GM12878 (cell line): ENCODE measurements around the gene DIP2A. TPM values are rescaled to one million over a fixed set of nuclear protein-coding genes. Genes with fewer than 3 reads are reported as not detected.

Experiments
- ATAC-seq: fragments of 200-7000 bp; cut with Tn5 transposase; 3 replicates; pipeline ENCODE4 v1.9.1; 2020; ENCODE audit warnings: mild to moderate bottlenecking, moderate library complexity
- BruUV-seq: library from RNA; stranded (reverse); fragments of 400-500 nt; replicated peaks from 2 replicates; lab custom pipeline; 2021; lab: Mats Ljungman, UMichigan
- CTCF ChIA-PET: fragments of 300-600 bp; sonication (Branson Sonifier 250); formaldehyde crosslinking; extraction: SDS; loops from one replicate; lab custom pipeline; 2021; ENCODE audit warnings: inconsistent platforms; lab: Yijun Ruan, JAX
- POLR2A ChIA-PET: fragments of 350-600 bp; formaldehyde crosslinking; extraction: SDS; loops from one replicate; lab custom pipeline; 2021; ENCODE audit warnings: inconsistent platforms; lab: Charles Lee
- RAD21 ChIA-PET: fragments of 300-600 bp; sonication (Branson Sonifier 250); formaldehyde crosslinking; loops from one replicate; lab custom pipeline; 2023; ENCODE audit warnings: antibody characterized with exemption; ENCODE audit not compliant: unreplicated experiment; lab: Charles Lee
- SMC1A ChIA-PET: fragments of 300-600 bp; sonication (Branson Sonifier 250); formaldehyde crosslinking; loops from one replicate; lab custom pipeline; 2023; ENCODE audit not compliant: unreplicated experiment, uncharacterized antibody; lab: Charles Lee
- DNase-seq: peaks from one replicate; pipeline ENCODE4 v3.0.0-alpha.2; 2011; ENCODE audit warnings: low read depth, low spot score
- FAIRE-seq: peaks from 3 replicates; lab custom pipeline; 2011; peaks lifted over from hg19 to GRCh38; lab: Jason Lieb, UNC
- H2AFZ ChIP-seq: 2 replicates; pipeline ENCODE4 v1.6.0; 2011; ENCODE audit warnings: low read depth, low read length, control low read depth; ENCODE audit not compliant: control insufficient read depth
- H3K27ac ChIP-seq: 2 replicates; pipeline ENCODE4 v1.5.1; 2011; ENCODE audit warnings: control low read depth; ENCODE audit not compliant: control insufficient read depth, insufficient read depth
- H3K27me3 ChIP-seq, 2 experiments: replicated peaks in 1 of 2; 2 replicates each; pipeline versions ENCODE4 v1.6.0 to v1.6.1; 2011; ENCODE audit warnings: low read length in 1 of 2; ENCODE audit not compliant: control insufficient read depth in 2 of 2, insufficient read depth in 2 of 2
- H3K36me3 ChIP-seq, 2 experiments: 2 replicates each; pipeline ENCODE4 v1.5.1; 2011; ENCODE audit warnings: low read length in 1 of 2; ENCODE audit not compliant: control insufficient read depth in 2 of 2, insufficient read depth in 2 of 2
- H3K4me1 ChIP-seq: 2 replicates; pipeline ENCODE4 v1.6.1; 2011; ENCODE audit warnings: mild to moderate bottlenecking, low read length, moderate library complexity, mixed read lengths; ENCODE audit not compliant: control insufficient read depth, insufficient read depth
- H3K4me2 ChIP-seq: 2 replicates; pipeline ENCODE4 v1.6.0; 2011; ENCODE audit warnings: control low read depth; ENCODE audit not compliant: control insufficient read depth, insufficient read depth
- H3K4me3 ChIP-seq: fragments of 200-600 bp; sonication (generic); 2 replicates; pipeline ENCODE4 v1.5.1; 2016
- H3K79me2 ChIP-seq: 2 replicates; pipeline ENCODE4 v1.6.0; 2011; ENCODE audit warnings: low read length; ENCODE audit not compliant: control insufficient read depth, insufficient read depth
- H3K9ac ChIP-seq: 2 replicates; pipeline ENCODE4 v1.8.0; 2011; ENCODE audit warnings: low read length, control low read depth, mixed read lengths; ENCODE audit not compliant: control insufficient read depth, insufficient read depth
- H3K9me3 ChIP-seq: replicated peaks from 3 replicates; pipeline ENCODE4 v1.5.1; 2011; ENCODE audit warnings: mild to moderate bottlenecking, low read length; ENCODE audit not compliant: control insufficient read depth, insufficient read depth
- H4K20me1 ChIP-seq: 2 replicates; pipeline ENCODE4 v1.6.0; 2011; ENCODE audit not compliant: control insufficient read depth, insufficient read depth
- BCL11A ChIP-seq: IDR thresholded peaks from 2 replicates; pipeline ENCODE4 v1.6.1; 2011; ENCODE audit warnings: low read depth, low read length
- CHD2 ChIP-seq: IDR thresholded peaks from 2 replicates; pipeline ENCODE4 v1.6.1; 2011; ENCODE audit warnings: low read depth, low read length, improper control_type of control experiment, borderline replicate concordance
- IRF4 ChIP-seq: IDR thresholded peaks from 2 replicates; pipeline ENCODE4 v1.6.1; 2011; ENCODE audit warnings: low read depth, low read length
- MTA3 ChIP-seq: IDR thresholded peaks from 2 replicates; pipeline ENCODE4 v1.6.1; 2012; ENCODE audit warnings: low read length, inconsistent platforms, borderline replicate concordance
- RBBP5 ChIP-seq: fragments of 200-600 bp; sonication (generic); conservative IDR thresholded peaks from 2 replicates; pipeline ENCODE4 v1.6.1; 2016
- RELB ChIP-seq: fragments of 450-650 bp; IDR thresholded peaks from 2 replicates; pipeline ENCODE4 v1.6.1; 2017; ENCODE audit warnings: low read depth, mild to moderate bottlenecking, moderate library complexity
- SREBF2 ChIP-seq: IDR thresholded peaks from 2 replicates; pipeline ENCODE4 v1.6.1; 2012; ENCODE audit warnings: mild to moderate bottlenecking, low read length
- SUPT20H ChIP-seq: IDR thresholded peaks from 2 replicates; pipeline ENCODE4 v1.6.1; 2011; ENCODE audit warnings: low read depth, mild to moderate bottlenecking, low read length, moderate library complexity, borderline replicate concordance; ENCODE audit not compliant: control insufficient read depth
- ZNF274 ChIP-seq: IDR thresholded peaks from one replicate; pipeline ENCODE4 v1.8.0; 2011; ENCODE audit not compliant: insufficient read length, insufficient read depth
- ZZZ3 ChIP-seq: IDR thresholded peaks from 2 replicates; pipeline ENCODE4 v1.6.1; 2011; ENCODE audit warnings: low read depth; ENCODE audit not compliant: control insufficient read depth, insufficient read length
- WGBS: methylation state at CpG from one replicate; pipeline ENCODE4 v1.1.6; 2016; ENCODE audit warnings: low lambda C conversion rate; ENCODE audit not compliant: insufficient replicate concordance, insufficient coverage; ENCODE audit errors: missing lambda C conversion rate; 5-methylcytosine and 5-hydroxymethylcytosine counted together
- in situ Hi-C: fragments of 300-500 bp; cut with MboI; formaldehyde crosslinking; loops from 9 replicates; pipeline ENCODE4 v1.14.3; 2018; ENCODE audit warnings: mixed read lengths
- intact Hi-C: fragments of 100-400 bp; cut with micrococcal nuclease; formaldehyde crosslinking; loops from one replicate; pipeline ENCODE4 v1.14.2; 2022; ENCODE audit not compliant: unreplicated experiment
- polyA plus RNA-seq, 11 experiments: library from polyadenylated mRNA; depleted of rRNA in 4 of 11; unstranded in 6 of 11; stranded (reverse) in 5 of 11; fragments of >200 nt; fragmentation: Nextera tagmentation in 4 of 11; fragmentation: Illumina TruSeq in 1 of 11; extraction: Ambion mirVana in 4 of 11; extraction: Trizol in 1 of 11; gene quantifications; 1 replicate in 1 of 11; 2 replicates in 10 of 11; pipeline versions ENCODE4 v1.2.1 to v1.2.3, GENCODE V29; 2011 to 2016; ENCODE audit warnings: inconsistent platforms in 2 of 11, missing spikeins in 2 of 11, low read depth in 1 of 11
- total RNA-seq, 4 experiments: library from RNA; depleted of rRNA in 3 of 4; stranded (reverse); fragments of >200 nt in 3 of 4; fragmentation: Illumina TruSeq in 1 of 4; extraction: Trizol in 1 of 4; gene quantifications; 2 replicates each; pipeline versions ENCODE4 v1.2.1 to v1.2.3, GENCODE V29; 2013 to 2021
- TF ChIP-seq, protein P1 (sequence below): fragments of 450-650 bp; IDR thresholded peaks from 2 replicates; pipeline ENCODE4 v1.6.1; 2017; ENCODE audit warnings: mild to moderate bottlenecking, low read depth, inconsistent platforms; ENCODE audit not compliant: poor library complexity, severe bottlenecking

Gene DIP2A
- total and polyA plus RNA-seq, 10 of the 15 experiments (the other 5 are each of a cell fraction or from before 2014, with no cell fraction given): 1.7 to 25.5 (median 12.2) TPM

DNA sequence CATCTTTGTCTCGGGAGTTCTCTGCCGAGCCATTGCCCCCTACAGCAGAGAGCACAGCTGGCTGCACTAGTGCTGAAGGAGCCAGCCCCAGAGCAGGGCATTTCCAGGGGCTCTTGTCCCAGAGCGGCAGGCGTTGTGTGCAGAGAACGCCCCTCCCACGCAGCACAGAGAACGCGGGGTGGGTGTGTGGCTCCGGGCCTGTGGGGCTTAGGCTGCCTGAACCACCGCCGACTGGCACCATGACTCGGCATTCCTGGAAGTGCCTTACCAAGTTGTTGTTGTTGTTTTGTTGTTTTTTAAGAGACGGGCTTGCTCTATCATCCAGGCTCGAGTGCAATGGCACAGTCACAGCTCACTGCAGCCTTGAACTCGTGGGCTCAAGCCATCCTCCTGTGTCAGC, 15.8 kb upstream of the DIP2A start:
- no TSS peak for BruUV-seq
- POLR2A ChIA-PET: no interaction called here

GRCh38 chr21:46443910-46444309, 14.8 kb upstream of the DIP2A start:
- no TSS peak for BruUV-seq
- FAIRE-seq (no peak), ATAC-seq (no peak), DNase-seq (no peak)
- ChIA-PET CTCF (no interaction called here), SMC1A (no interaction called here), POLR2A (no interaction called here), RAD21 (no interaction called here)
- Histone ChIP-seq H3K36me3 (peaks cover 17 to 19% of the 10 kb centered on the region in 2 experiments; a peak in 3 of 4 replicates), H3K9me3 (no peaks in the 10 kb centered on the region; the same call in 2 of the 3 replicates), H3K4me1 (no peaks in the 10 kb centered on the region), H3K4me2 (no peak overlapping the region), H3K79me2 (no peaks in the 10 kb centered on the region), H3K27me3 (no peaks in the 10 kb centered on the region), H4K20me1 (no peaks in the 10 kb centered on the region), H3K27ac (no peak overlapping the region), H3K4me3 (no peak overlapping the region), H2AFZ (no peak overlapping the region), H3K9ac (no peak overlapping the region)
- in situ Hi-C loops: no loop called here
- WGBS: 98% methylated on average over 8 of the region's 8 CpGs
- intact Hi-C loops: no loop called here
- TF ChIP-seq SUPT20H (no peak), MTA3 (no peak), RBBP5 (no peak), BCL11A (no peak), CHD2 (no peak), SREBF2 (no peak), ZZZ3 (no peak), ZNF274 (no peak)
- TF ChIP-seq, protein P1, sequence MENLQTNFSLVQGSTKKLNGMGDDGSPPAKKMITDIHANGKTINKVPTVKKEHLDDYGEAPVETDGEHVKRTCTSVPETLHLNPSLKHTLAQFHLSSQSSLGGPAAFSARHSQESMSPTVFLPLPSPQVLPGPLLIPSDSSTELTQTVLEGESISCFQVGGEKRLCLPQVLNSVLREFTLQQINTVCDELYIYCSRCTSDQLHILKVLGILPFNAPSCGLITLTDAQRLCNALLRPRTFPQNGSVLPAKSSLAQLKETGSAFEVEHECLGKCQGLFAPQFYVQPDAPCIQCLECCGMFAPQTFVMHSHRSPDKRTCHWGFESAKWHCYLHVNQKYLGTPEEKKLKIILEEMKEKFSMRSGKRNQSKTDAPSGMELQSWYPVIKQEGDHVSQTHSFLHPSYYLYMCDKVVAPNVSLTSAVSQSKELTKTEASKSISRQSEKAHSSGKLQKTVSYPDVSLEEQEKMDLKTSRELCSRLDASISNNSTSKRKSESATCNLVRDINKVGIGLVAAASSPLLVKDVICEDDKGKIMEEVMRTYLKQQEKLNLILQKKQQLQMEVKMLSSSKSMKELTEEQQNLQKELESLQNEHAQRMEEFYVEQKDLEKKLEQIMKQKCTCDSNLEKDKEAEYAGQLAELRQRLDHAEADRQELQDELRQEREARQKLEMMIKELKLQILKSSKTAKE: no peak

More for the DNA sequence above, 15.8 kb upstream of the DIP2A start:
- no peaks in the 10 kb centered on the region; the same call in 2 of the 3 replicates for H3K9me3 ChIP-seq
- intact Hi-C loops (no loop called here), in situ Hi-C loops (no loop called here)
- H3K4me2 ChIP-seq: no peak overlapping the region
- no peak for ATAC-seq
- ChIA-PET SMC1A (no interaction called here), CTCF (no interaction called here), RAD21 (interaction anchor here (0.5 kb wide), 1 partner anchor 300 kb away, joined by 3 read pairs; no protein-coding TSS in a partner anchor)
- no peaks in the 10 kb centered on the region for H3K79me2 ChIP-seq
- no peak overlapping the region for H3K9ac ChIP-seq
- no peak overlapping the region for H3K27ac ChIP-seq
- no peak overlapping the region for H3K4me3 ChIP-seq
- H3K27me3 ChIP-seq: no peaks in the 10 kb centered on the region
- TF ChIP-seq IRF4 (no peak), RELB (no peak)
- no peak for DNase-seq
- FAIRE-seq: no peak
- no peaks in the 10 kb centered on the region for H3K4me1 ChIP-seq
- 89% methylated on average over 15 of the region's 15 CpGs for WGBS
- H3K36me3 ChIP-seq: peaks cover 19 to 20% of the 10 kb centered on the region in 2 experiments; a peak in 3 of 4 replicates
- H4K20me1 ChIP-seq: no peaks in the 10 kb centered on the region
- H2AFZ ChIP-seq: no peak overlapping the region
